Measurements from ENCODE around the gene TTLL5. TPM values are rescaled to one million over a fixed set of nuclear protein-coding genes. Genes with fewer than 3 reads are reported as not detected.

Gene TTLL5
- total RNA-seq, 3 donors from 2014 or later (not counting 1 experiment from before 2014, with no cell fraction given): 27.1 to 34.3 (median 32.5) TPM

DNA sequence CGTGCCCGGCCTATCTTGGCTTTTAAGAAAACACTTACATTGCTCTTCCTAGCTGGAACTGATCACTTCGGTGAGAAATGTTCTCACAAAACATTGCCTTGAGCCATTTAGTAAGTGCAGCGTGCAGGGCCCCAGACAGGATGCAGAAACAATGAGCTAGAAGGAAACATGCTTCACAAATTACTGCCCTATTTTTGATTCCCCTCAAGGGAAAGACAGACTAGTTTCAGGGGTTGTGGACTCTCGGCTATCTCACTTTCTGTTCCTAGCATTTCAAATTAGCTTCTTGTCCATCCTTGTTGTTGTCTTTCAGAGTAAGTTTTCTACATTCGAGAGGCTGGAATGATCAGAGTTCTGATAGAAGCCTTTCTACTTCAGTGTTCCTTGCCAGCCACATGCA lies 299.2 kb downstream of the TTLL5 start:
- intact Hi-C loops (cut with micrococcal nuclease): no loop called here
- no peak overlapping the region for H3K4me3 Mint-ChIP-seq
- H3K27me3 Mint-ChIP-seq (ENCODE audit: low read depth in 2 of 2): no peaks in the 10 kb centered on the region
- ATAC-seq (no peak), DNase-seq (no peak)
- H3K27me3 ChIP-seq (ENCODE audit: control insufficient read depth, insufficient read depth, low read length): no peaks in the 10 kb centered on the region
- H3K27ac Mint-ChIP-seq: no peak overlapping the region
- H3K36me3 Mint-ChIP-seq: no peaks in the 10 kb centered on the region
- H3K9me3 ChIP-seq (ENCODE audit: control insufficient read depth, insufficient read depth, low read length): no peaks in the 10 kb centered on the region
- no peaks in the 10 kb centered on the region for H3K4me1 Mint-ChIP-seq
- TF ChIP-seq, protein P1, sequence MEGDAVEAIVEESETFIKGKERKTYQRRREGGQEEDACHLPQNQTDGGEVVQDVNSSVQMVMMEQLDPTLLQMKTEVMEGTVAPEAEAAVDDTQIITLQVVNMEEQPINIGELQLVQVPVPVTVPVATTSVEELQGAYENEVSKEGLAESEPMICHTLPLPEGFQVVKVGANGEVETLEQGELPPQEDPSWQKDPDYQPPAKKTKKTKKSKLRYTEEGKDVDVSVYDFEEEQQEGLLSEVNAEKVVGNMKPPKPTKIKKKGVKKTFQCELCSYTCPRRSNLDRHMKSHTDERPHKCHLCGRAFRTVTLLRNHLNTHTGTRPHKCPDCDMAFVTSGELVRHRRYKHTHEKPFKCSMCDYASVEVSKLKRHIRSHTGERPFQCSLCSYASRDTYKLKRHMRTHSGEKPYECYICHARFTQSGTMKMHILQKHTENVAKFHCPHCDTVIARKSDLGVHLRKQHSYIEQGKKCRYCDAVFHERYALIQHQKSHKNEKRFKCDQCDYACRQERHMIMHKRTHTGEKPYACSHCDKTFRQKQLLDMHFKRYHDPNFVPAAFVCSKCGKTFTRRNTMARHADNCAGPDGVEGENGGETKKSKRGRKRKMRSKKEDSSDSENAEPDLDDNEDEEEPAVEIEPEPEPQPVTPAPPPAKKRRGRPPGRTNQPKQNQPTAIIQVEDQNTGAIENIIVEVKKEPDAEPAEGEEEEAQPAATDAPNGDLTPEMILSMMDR (IDR thresholded peaks at IDR 0.05): no peak
- no peaks in the 10 kb centered on the region for H3K4me1 ChIP-seq (ENCODE audit: control insufficient read depth, insufficient read depth, low read length)
- H3K4me3 ChIP-seq (ENCODE audit: low read length): no peak overlapping the region
- peak overlapping the region; percentile 7 for H3K27ac ChIP-seq (ENCODE audit: low read length)
- 80% methylated on average over 6 of the region's 6 CpGs for WGBS (ENCODE audit: insufficient coverage)
- H3K9me3 Mint-ChIP-seq: no peaks in the 10 kb centered on the region
- H3K36me3 ChIP-seq (ENCODE audit: control insufficient read depth, insufficient read depth, low read length): no peaks in the 10 kb centered on the region

DNA sequence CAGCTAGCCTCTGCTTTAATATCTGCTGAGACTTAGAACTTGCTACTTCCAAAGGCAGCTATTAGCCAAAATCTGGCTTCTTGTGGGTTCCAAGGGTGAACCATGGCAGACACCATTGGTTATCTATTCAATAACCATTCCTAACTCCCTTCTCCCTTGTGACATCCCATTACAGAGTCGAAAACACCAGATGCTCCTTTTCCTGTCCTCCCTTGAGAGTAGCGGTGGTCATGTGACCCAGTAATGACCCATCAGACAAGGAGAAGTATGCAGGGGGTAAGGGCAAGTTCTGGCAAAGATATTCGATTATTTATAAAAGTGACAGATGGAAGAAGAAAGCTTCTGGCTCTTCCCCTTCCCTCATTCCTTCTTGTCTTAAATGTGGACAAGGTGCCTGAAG lies 300.6 kb downstream of the TTLL5 start:
- WGBS (ENCODE audit: insufficient coverage): 89% methylated on average over 3 of the region's 3 CpGs
- H3K9me3 ChIP-seq (ENCODE audit: control insufficient read depth, insufficient read depth, low read length): no peaks in the 10 kb centered on the region

DNA sequence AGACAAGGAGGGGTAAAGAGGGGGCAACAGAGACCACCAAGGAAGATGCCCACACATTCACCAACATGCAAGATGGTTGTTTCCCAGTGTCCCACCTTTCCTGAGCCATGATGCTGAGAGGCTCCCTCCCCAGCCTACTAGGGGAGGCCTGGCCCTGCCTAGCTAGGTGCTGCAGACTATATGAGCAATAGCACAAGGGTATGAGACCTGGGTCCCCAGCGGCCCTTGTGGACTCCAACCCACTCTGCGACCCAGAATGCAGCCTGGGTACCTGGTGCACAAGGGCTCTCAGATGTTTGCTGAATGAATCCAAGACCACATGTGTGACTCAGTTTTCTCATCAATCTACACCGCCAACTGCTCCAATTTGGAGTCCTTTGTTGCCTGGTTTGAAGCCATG lies 306.8 kb downstream of the TTLL5 start:
- no peak overlapping the region for H3K4me3 ChIP-seq (ENCODE audit: low read length)
- Mint-ChIP-seq H3K27ac (no peak overlapping the region), H3K27me3 (ENCODE audit: low read depth in 2 of 2) (no peaks in the 10 kb centered on the region), H3K4me1 (no peaks in the 10 kb centered on the region), H3K9me3 (no peaks in the 10 kb centered on the region), H3K4me3 (no peak overlapping the region), H3K36me3 (peaks cover 8% of the 10 kb centered on the region)
- H3K27me3 ChIP-seq (ENCODE audit: control insufficient read depth, insufficient read depth, low read length): no peaks in the 10 kb centered on the region
- 95% methylated on average over 3 of the region's 3 CpGs for WGBS (ENCODE audit: insufficient coverage)
- no peaks in the 10 kb centered on the region for H3K4me1 ChIP-seq (ENCODE audit: control insufficient read depth, insufficient read depth, low read length)
- DNase-seq (no peak), ATAC-seq (no peak)
- H3K27ac ChIP-seq (ENCODE audit: low read length): no peak overlapping the region
- H3K36me3 ChIP-seq (ENCODE audit: control insufficient read depth, insufficient read depth, low read length): no peaks in the 10 kb centered on the region
- no peaks in the 10 kb centered on the region for H3K9me3 ChIP-seq (ENCODE audit: control insufficient read depth, insufficient read depth, low read length)
- intact Hi-C loops (cut with micrococcal nuclease): no loop called here
- TF ChIP-seq, protein P1 (IDR thresholded peaks at IDR 0.05): no peak

More for the DNA sequence above, 300.6 kb downstream of the TTLL5 start:
- Histone ChIP-seq H3K27ac (ENCODE audit: low read length) (no peak overlapping the region), H3K27me3 (ENCODE audit: control insufficient read depth, insufficient read depth, low read length) (no peaks in the 10 kb centered on the region), H3K36me3 (ENCODE audit: control insufficient read depth, insufficient read depth, low read length) (no peaks in the 10 kb centered on the region), H3K4me3 (ENCODE audit: low read length) (no peak overlapping the region), H3K4me1 (ENCODE audit: control insufficient read depth, insufficient read depth, low read length) (no peaks in the 10 kb centered on the region)
- no peaks in the 10 kb centered on the region for H3K4me1 Mint-ChIP-seq
- DNase-seq (no peak), ATAC-seq (no peak)
- peaks cover 8% of the 10 kb centered on the region for H3K36me3 Mint-ChIP-seq
- H3K9me3 Mint-ChIP-seq: no peaks in the 10 kb centered on the region
- H3K4me3 Mint-ChIP-seq: no peak overlapping the region
- no peak overlapping the region for H3K27ac Mint-ChIP-seq
- TF ChIP-seq, protein P1 (IDR thresholded peaks at IDR 0.05): no peak
- no peaks in the 10 kb centered on the region for H3K27me3 Mint-ChIP-seq (ENCODE audit: low read depth in 2 of 2)
- intact Hi-C loops (cut with micrococcal nuclease): no loop called here

DNA sequence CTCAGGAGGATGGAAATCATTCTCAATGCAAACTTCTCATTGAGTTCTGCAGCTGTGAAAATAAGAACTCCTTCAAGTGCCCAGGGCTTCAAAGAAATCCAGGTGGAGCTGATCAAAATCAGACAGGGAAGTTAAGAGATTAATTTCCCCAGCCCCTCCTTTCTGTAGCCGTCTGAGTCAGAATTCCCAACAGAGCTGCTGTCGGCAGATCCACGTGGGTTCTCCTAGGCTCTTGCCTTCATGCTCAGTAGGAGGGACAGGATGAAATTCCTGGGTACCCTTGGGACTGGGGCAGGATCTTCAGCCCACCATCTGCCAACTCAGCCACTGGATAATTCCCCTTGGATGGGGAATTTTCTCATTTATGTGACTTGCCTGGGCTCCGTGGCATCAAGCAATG lies 307.4 kb downstream of the TTLL5 start:
- no peaks in the 10 kb centered on the region for H3K27me3 Mint-ChIP-seq (ENCODE audit: low read depth in 2 of 2)
- H3K4me1 Mint-ChIP-seq: no peaks in the 10 kb centered on the region
- intact Hi-C loops (cut with micrococcal nuclease): no loop called here
- no peaks in the 10 kb centered on the region for H3K9me3 Mint-ChIP-seq
- H3K9me3 ChIP-seq (ENCODE audit: control insufficient read depth, insufficient read depth, low read length): no peaks in the 10 kb centered on the region
- no peaks in the 10 kb centered on the region for H3K27me3 ChIP-seq (ENCODE audit: control insufficient read depth, insufficient read depth, low read length)
- TF ChIP-seq, protein P1 (IDR thresholded peaks at IDR 0.05): no peak
- H3K27ac ChIP-seq (ENCODE audit: low read length): no peak overlapping the region
- no peaks in the 10 kb centered on the region for H3K4me1 ChIP-seq (ENCODE audit: control insufficient read depth, insufficient read depth, low read length)
- no peak for DNase-seq
- no peaks in the 10 kb centered on the region for H3K36me3 ChIP-seq (ENCODE audit: control insufficient read depth, insufficient read depth, low read length)
- peaks cover 8% of the 10 kb centered on the region for H3K36me3 Mint-ChIP-seq
- no peak overlapping the region for H3K27ac Mint-ChIP-seq
- WGBS (ENCODE audit: insufficient coverage): 95% methylated on average over 4 of the region's 4 CpGs
- H3K4me3 Mint-ChIP-seq: no peak overlapping the region
- no peak for ATAC-seq
- H3K4me3 ChIP-seq (ENCODE audit: low read length): no peak overlapping the region

Measured in natural killer cell (primary cell).